Testis (tissue), 2 donors: ENCODE data around the gene WWP2.

ENCODE experiments used
- POLR2A ChIP-seq: fragments of 450-650 bp; IDR thresholded peaks from one replicate; pipeline ENCODE4 v1.6.1; 2017; ENCODE audit warnings: antibody characterized with exemption, mild to moderate bottlenecking, moderate library complexity
- TF ChIP-seq, protein P1 (sequence below), 3 experiments: fragments of 450-650 bp in 2 of 3; fragments of 200-600 bp in 1 of 3; sonication (generic) in 1 of 3; IDR thresholded peaks; one replicate each; pipeline ENCODE4 v1.5.1; 2016 to 2019; ENCODE audit warnings: antibody characterized with exemption in 3 of 3, mild to moderate bottlenecking in 2 of 3, moderate library complexity in 1 of 3

DNA sequence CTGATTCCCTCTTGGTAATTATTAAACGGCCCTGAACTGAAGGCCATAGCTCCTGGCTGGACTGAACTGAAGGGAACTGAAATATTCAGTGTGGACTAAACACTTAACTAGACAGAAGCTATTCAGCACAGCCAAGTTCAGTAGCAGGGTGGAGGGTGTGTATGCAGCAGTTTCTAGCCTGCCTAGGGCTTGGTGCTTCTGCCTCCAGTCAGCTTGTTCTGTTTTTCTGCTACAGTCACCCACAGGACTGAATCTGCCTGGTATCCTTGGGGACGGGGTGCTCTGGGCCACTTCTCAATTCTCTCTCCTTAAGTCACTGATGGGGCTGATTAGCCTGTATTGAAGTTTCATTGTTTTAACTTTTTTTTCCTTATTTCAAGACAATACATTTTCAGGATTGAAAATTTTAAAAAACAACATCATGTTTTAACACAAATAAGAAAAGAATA is 77.1 kb downstream of the WWP2 start:
- TF ChIP-seq, protein P1, sequence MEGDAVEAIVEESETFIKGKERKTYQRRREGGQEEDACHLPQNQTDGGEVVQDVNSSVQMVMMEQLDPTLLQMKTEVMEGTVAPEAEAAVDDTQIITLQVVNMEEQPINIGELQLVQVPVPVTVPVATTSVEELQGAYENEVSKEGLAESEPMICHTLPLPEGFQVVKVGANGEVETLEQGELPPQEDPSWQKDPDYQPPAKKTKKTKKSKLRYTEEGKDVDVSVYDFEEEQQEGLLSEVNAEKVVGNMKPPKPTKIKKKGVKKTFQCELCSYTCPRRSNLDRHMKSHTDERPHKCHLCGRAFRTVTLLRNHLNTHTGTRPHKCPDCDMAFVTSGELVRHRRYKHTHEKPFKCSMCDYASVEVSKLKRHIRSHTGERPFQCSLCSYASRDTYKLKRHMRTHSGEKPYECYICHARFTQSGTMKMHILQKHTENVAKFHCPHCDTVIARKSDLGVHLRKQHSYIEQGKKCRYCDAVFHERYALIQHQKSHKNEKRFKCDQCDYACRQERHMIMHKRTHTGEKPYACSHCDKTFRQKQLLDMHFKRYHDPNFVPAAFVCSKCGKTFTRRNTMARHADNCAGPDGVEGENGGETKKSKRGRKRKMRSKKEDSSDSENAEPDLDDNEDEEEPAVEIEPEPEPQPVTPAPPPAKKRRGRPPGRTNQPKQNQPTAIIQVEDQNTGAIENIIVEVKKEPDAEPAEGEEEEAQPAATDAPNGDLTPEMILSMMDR (IDR thresholded peaks at IDR 0.05), result no peak
- TF ChIP-seq POLR2A, result no peak
